GM12873 (cell line): ENCODE results near the gene ARV1.

Source experiments
- TF ChIP-seq, protein P1 (sequence below): IDR thresholded peaks from 2 replicates; pipeline ENCODE4 v1.5.1; 2012; ENCODE audit warnings: low read depth, mild to moderate bottlenecking, moderate library complexity, low read length, control low read depth; ENCODE audit not compliant: insufficient read depth; ENCODE audit errors: missing control alignments

The ARV1 gene

GRCh38 chr1:230964896-230965295 lies 14.0 kb upstream of the ARV1 start:
- TF ChIP-seq, protein P1, sequence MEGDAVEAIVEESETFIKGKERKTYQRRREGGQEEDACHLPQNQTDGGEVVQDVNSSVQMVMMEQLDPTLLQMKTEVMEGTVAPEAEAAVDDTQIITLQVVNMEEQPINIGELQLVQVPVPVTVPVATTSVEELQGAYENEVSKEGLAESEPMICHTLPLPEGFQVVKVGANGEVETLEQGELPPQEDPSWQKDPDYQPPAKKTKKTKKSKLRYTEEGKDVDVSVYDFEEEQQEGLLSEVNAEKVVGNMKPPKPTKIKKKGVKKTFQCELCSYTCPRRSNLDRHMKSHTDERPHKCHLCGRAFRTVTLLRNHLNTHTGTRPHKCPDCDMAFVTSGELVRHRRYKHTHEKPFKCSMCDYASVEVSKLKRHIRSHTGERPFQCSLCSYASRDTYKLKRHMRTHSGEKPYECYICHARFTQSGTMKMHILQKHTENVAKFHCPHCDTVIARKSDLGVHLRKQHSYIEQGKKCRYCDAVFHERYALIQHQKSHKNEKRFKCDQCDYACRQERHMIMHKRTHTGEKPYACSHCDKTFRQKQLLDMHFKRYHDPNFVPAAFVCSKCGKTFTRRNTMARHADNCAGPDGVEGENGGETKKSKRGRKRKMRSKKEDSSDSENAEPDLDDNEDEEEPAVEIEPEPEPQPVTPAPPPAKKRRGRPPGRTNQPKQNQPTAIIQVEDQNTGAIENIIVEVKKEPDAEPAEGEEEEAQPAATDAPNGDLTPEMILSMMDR = no peak

DNA sequence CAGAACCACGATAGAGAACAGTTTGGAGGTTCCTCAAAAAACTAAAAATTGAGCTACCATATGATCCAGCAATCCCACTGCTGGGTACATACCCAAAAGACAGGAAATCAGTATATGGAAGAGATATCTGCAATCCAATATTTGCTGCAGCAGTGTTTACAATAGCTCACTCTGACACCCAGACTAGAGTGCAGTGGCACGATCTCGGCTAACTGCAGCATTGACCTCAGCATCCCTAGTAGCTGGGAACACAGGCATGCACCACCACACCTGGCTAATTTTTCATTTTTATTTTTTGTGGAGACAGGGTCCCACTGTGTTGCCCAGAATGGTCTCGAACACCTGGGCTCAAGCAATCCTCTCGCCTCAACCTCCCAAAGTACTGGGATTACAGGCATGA lies 13.4 kb upstream of the ARV1 start:
- TF ChIP-seq, protein P1 = no peak

GRCh38 chr1:230966358-230966873 lies 12.5 kb upstream of the ARV1 start:
- TF ChIP-seq, protein P1 = no peak

GRCh38 chr1:230970432-230970831 lies 8.5 kb upstream of the ARV1 start:
- TF ChIP-seq, protein P1 = no peak

GRCh38 chr1:230971771-230972170 lies 7.1 kb upstream of the ARV1 start:
- TF ChIP-seq, protein P1 = no peak

DNA sequence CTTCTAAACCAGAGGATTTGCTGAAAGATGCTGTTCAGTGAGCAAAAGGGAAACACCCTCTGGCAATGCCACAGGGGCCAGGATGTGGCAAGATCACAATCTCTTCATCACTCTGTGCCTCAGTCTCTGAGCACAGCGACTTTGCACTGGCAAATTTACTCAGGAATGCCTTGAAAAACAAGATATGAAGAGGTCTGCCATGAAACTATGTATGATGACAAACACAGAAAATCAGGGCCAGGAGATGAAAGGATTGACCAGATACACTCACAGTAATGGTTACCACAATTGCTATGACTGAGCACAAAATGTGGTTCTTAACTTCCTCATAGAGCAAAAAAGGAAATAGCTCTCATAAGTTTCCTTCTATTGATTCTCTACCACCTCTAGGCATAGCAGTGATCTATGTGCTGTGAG lies 6.0 kb upstream of the ARV1 start:
- TF ChIP-seq, protein P1 = no peak

- TF ChIP-seq, protein P1 = no peak
Observed at GRCh38 chr1:230975636-230976035, 3.3 kb upstream of the ARV1 start.
